Measurements from ENCODE around the gene OR2AG2. TPM values are rescaled to one million over a fixed set of nuclear protein-coding genes. Genes with fewer than 3 reads are reported as not detected.

OR2AG2 gene
- total RNA-seq, 5 donors from 2014 or later (not counting 1 experiment from before 2014, with no cell fraction given), result not detected

- peak overlapping the region; percentile 1 for H3K27ac ChIP-seq (ENCODE audit: low read length)
- Mint-ChIP-seq H3K9me3 (peaks cover 7 to 13% (median 11%) of the 10 kb centered on the region in 3 donors), H3K4me1 (peaks cover 85 to 96% (median 92%) of the 10 kb centered on the region in 3 donors)
Observed at GRCh38 chr11:6727971-6728760, 43.6 kb downstream of the OR2AG2 start.

GRCh38 chr11:6725386-6725896 lies 46.3 kb downstream of the OR2AG2 start:
- ATAC-seq (replicated peaks in 1 of 4), result no peak
- ChIA-PET CTCF (interaction anchor here in 1 of 2 donors (0.9 kb wide), 1 partner anchor 13 kb away, joined by 9 read pairs; no protein-coding TSS in a partner anchor), POLR2A (no interaction called here)
- no peak for DNase-seq
- H3K4me1 ChIP-seq (ENCODE audit: control insufficient read depth in 1 of 2, extremely low read depth in 1 of 2, insufficient read depth in 2 of 2, low read length in 2 of 2), result peaks cover 9 to 39% of the 10 kb centered on the region in 2 experiments
- H3K4me3 ChIP-seq (ENCODE audit: control insufficient read depth in 1 of 2, extremely low read depth in 1 of 2, low read length in 1 of 2), result no peak overlapping the region
- Mint-ChIP-seq H3K4me1 (peaks cover 91 to 94% (median 94%) of the 10 kb centered on the region in 3 donors), H3K9me3 (peaks cover 13 to 21% (median 15%) of the 10 kb centered on the region in 3 donors), H3K27me3 (no peaks in the 10 kb centered on the region), H3K36me3 (peaks cover 81% of the 10 kb centered on the region), H3K4me3 (peak overlapping the region in 1 of 3 donors; percentile 52), H3K27ac (peak overlapping the region; percentile 28 to 61)
- H3K9me3 ChIP-seq, result peaks cover 4% of the 10 kb centered on the region
- no CpG with 5 or more reads among the region's 2 CpGs for WGBS (ENCODE audit: insufficient coverage)
- no peaks in the 10 kb centered on the region for H3K27me3 ChIP-seq (replicated peaks in 1 of 2; ENCODE audit: control insufficient read depth in 2 of 2, extremely low read depth in 1 of 2, insufficient read depth in 2 of 2, low read length in 1 of 2)
- peaks cover 7 to 26% of the 10 kb centered on the region in 2 donors for H3K36me3 ChIP-seq (ENCODE audit: control insufficient read depth in 2 of 2, extremely low read depth in 1 of 2, insufficient read depth in 1 of 2, low read length in 1 of 2)
- H3K27ac ChIP-seq (ENCODE audit: low read length), result no peak overlapping the region

More at GRCh38 chr11:6727971-6728760, 43.6 kb downstream of the OR2AG2 start:
- Histone ChIP-seq H3K4me1 (ENCODE audit: control insufficient read depth in 1 of 2, extremely low read depth in 1 of 2, insufficient read depth in 2 of 2, low read length in 2 of 2) (peaks cover 3 to 21% of the 10 kb centered on the region in 2 experiments), H3K36me3 (ENCODE audit: control insufficient read depth in 2 of 2, extremely low read depth in 1 of 2, insufficient read depth in 1 of 2, low read length in 1 of 2) (peaks cover 3 to 12% of the 10 kb centered on the region in 2 donors), H3K4me3 (ENCODE audit: control insufficient read depth in 1 of 2, extremely low read depth in 1 of 2, low read length in 1 of 2) (no peak overlapping the region), H3K27me3 (replicated peaks in 1 of 2; ENCODE audit: control insufficient read depth in 2 of 2, extremely low read depth in 1 of 2, insufficient read depth in 2 of 2, low read length in 1 of 2) (no peaks in the 10 kb centered on the region), H3K9me3 (peaks cover 3% of the 10 kb centered on the region)
- ChIA-PET POLR2A (interaction anchor here in 1 of 2 donors (0.5 to 0.6 kb wide), 3 partner anchors 10 to 59 kb away, joined by 3 to 4 read pairs (median 3); no protein-coding TSS in a partner anchor), CTCF (interaction anchor here (0.5 to 2.7 kb wide), 10 partner anchors 9 to 203 kb away, joined by 3 to 19 read pairs (median 3); no protein-coding TSS in a partner anchor)
- Mint-ChIP-seq H3K27ac (peak overlapping the region; percentile 39 to 85), H3K27me3 (no peaks in the 10 kb centered on the region), H3K36me3 (peaks cover 67% of the 10 kb centered on the region), H3K4me3 (peak overlapping the region in 1 of 3 donors; percentile 52)
- DNase-seq (no peak), ATAC-seq (replicated peaks in 1 of 4) (no peak)
- WGBS (ENCODE audit: insufficient coverage), result 65% methylated on average over 2 of the region's 6 CpGs

- Mint-ChIP-seq H3K27ac (no peak overlapping the region), H3K4me1 (peaks cover 90 to 97% (median 95%) of the 10 kb centered on the region in 3 donors), H3K4me3 (peak overlapping the region in 1 of 3 donors; percentile 28), H3K27me3 (no peaks in the 10 kb centered on the region), H3K36me3 (peaks cover 93% of the 10 kb centered on the region), H3K9me3 (peaks cover 13 to 21% (median 19%) of the 10 kb centered on the region in 3 donors)
- Histone ChIP-seq H3K4me3 (ENCODE audit: control insufficient read depth in 1 of 2, extremely low read depth in 1 of 2, low read length in 1 of 2) (no peak overlapping the region), H3K4me1 (ENCODE audit: control insufficient read depth in 1 of 2, extremely low read depth in 1 of 2, insufficient read depth in 2 of 2, low read length in 2 of 2) (peaks cover 9 to 44% of the 10 kb centered on the region in 2 experiments), H3K27ac (ENCODE audit: low read length) (no peak overlapping the region), H3K9me3 (peaks cover 7% of the 10 kb centered on the region), H3K36me3 (ENCODE audit: control insufficient read depth in 2 of 2, extremely low read depth in 1 of 2, insufficient read depth in 1 of 2, low read length in 1 of 2) (peaks cover 7 to 39% of the 10 kb centered on the region in 2 donors), H3K27me3 (replicated peaks in 1 of 2; ENCODE audit: control insufficient read depth in 2 of 2, extremely low read depth in 1 of 2, insufficient read depth in 2 of 2, low read length in 1 of 2) (no peaks in the 10 kb centered on the region)
- ChIA-PET POLR2A (no interaction called here), CTCF (interaction anchor here in 1 of 2 donors (0.7 to 1.2 kb wide), 2 partner anchors 13 to 14 kb away, joined by 4 to 6 read pairs; no protein-coding TSS in a partner anchor)
- DNase-seq, result no peak
- no CpG with 5 or more reads among the region's 1 CpG for WGBS (ENCODE audit: insufficient coverage)
- no peak for ATAC-seq (replicated peaks in 1 of 4)
Observed at GRCh38 chr11:6724013-6724412, 47.8 kb downstream of the OR2AG2 start.

- H3K9me3 ChIP-seq, result peaks cover 7% of the 10 kb centered on the region
- H3K27me3 Mint-ChIP-seq, result no peaks in the 10 kb centered on the region
- peaks cover 7 to 17% (median 11%) of the 10 kb centered on the region in 3 donors for H3K9me3 Mint-ChIP-seq
- peak overlapping the region; percentile 3 for H3K27ac ChIP-seq (ENCODE audit: low read length)
- peak overlapping the region; percentile 74 to 86 for H3K27ac Mint-ChIP-seq
- peaks cover 82% of the 10 kb centered on the region for H3K36me3 Mint-ChIP-seq
- peak overlapping the region in 1 of 3 donors; percentile 28 for H3K4me3 Mint-ChIP-seq
- no peaks in the 10 kb centered on the region for H3K27me3 ChIP-seq (replicated peaks in 1 of 2; ENCODE audit: control insufficient read depth in 2 of 2, extremely low read depth in 1 of 2, insufficient read depth in 2 of 2, low read length in 1 of 2)
- no CpG with 5 or more reads among the region's 1 CpG for WGBS (ENCODE audit: insufficient coverage)
- H3K36me3 ChIP-seq (ENCODE audit: control insufficient read depth in 2 of 2, extremely low read depth in 1 of 2, insufficient read depth in 1 of 2, low read length in 1 of 2), result peaks cover 7 to 48% of the 10 kb centered on the region in 2 donors
- ATAC-seq (replicated peaks in 1 of 4) (peak in 1 of 4 experiments; percentile 27), DNase-seq (no peak)
- ChIA-PET POLR2A (interaction anchor here in 1 of 2 donors (0.6 to 1.5 kb wide), 4 partner anchors 12 to 336 kb away, joined by 3 to 4 read pairs (median 4); no protein-coding TSS in a partner anchor), CTCF (interaction anchor here (0.6 to 1.5 kb wide), 5 partner anchors 16 to 34 kb away, joined by 3 to 7 read pairs (median 3); no protein-coding TSS in a partner anchor)
- peaks cover 70 to 91% (median 83%) of the 10 kb centered on the region in 3 donors for H3K4me1 Mint-ChIP-seq
- H3K4me1 ChIP-seq (ENCODE audit: control insufficient read depth in 1 of 2, extremely low read depth in 1 of 2, insufficient read depth in 2 of 2, low read length in 2 of 2), result peaks cover 9 to 53% of the 10 kb centered on the region in 2 experiments
- H3K4me3 ChIP-seq (ENCODE audit: control insufficient read depth in 1 of 2, extremely low read depth in 1 of 2, low read length in 1 of 2), result no peak overlapping the region
Observed at GRCh38 chr11:6721343-6721742, 50.4 kb downstream of the OR2AG2 start.

- H3K4me1 ChIP-seq (ENCODE audit: control insufficient read depth in 1 of 2, extremely low read depth in 1 of 2, insufficient read depth in 2 of 2, low read length in 2 of 2), result peaks cover 9 to 47% of the 10 kb centered on the region in 2 experiments
Observed at GRCh38 chr11:6719576-6719975, 52.2 kb downstream of the OR2AG2 start.

More at GRCh38 chr11:6719576-6719975, 52.2 kb downstream of the OR2AG2 start:
- Mint-ChIP-seq H3K4me1 (peaks cover 59 to 92% (median 86%) of the 10 kb centered on the region in 3 donors), H3K9me3 (peaks cover 4 to 17% (median 16%) of the 10 kb centered on the region in 3 donors), H3K4me3 (peak overlapping the region in 1 of 3 donors; percentile 19), H3K36me3 (peaks cover 84% of the 10 kb centered on the region), H3K27me3 (no peaks in the 10 kb centered on the region), H3K27ac (peak overlapping the region; percentile 73 to 81)
- POLR2A ChIA-PET, result interaction anchor here in 1 of 2 donors (0.7 kb wide), 1 partner anchor 48 kb away, joined by 5 read pairs; no protein-coding TSS in a partner anchor
- ATAC-seq (replicated peaks in 1 of 4) (no peak), DNase-seq (no peak)
- H3K36me3 ChIP-seq (ENCODE audit: control insufficient read depth in 2 of 2, extremely low read depth in 1 of 2, insufficient read depth in 1 of 2, low read length in 1 of 2), result peaks cover 7 to 45% of the 10 kb centered on the region in 2 donors
- no CpG with 5 or more reads among the region's 1 CpG for WGBS (ENCODE audit: insufficient coverage)
- peaks cover 7% of the 10 kb centered on the region for H3K9me3 ChIP-seq
- H3K4me3 ChIP-seq (ENCODE audit: control insufficient read depth in 1 of 2, extremely low read depth in 1 of 2, low read length in 1 of 2), result no peak overlapping the region
- H3K27ac ChIP-seq (ENCODE audit: low read length), result no peak overlapping the region
- no peaks in the 10 kb centered on the region for H3K27me3 ChIP-seq (replicated peaks in 1 of 2; ENCODE audit: control insufficient read depth in 2 of 2, extremely low read depth in 1 of 2, insufficient read depth in 2 of 2, low read length in 1 of 2)
- CTCF ChIA-PET, result interaction anchor here (0.7 to 1.5 kb wide), 3 partner anchors 13 to 19 kb away, joined by 3 to 4 read pairs (median 3); no protein-coding TSS in a partner anchor
